Tibial nerve (tissue), 4 donors: ENCODE measurements around the gene MYOG.

Experiments used
- CTCF ChIP-seq, 5 experiments: fragments of 200-600 bp in 3 of 5; fragments of 450-650 bp in 2 of 5; sonication (generic) in 3 of 5; IDR thresholded peaks; one replicate each; pipeline ENCODE4 v1.5.1; 2016 to 2019; ENCODE audit warnings: antibody characterized with exemption in 5 of 5, mild to moderate bottlenecking in 3 of 5, moderate library complexity in 2 of 5
- EP300 ChIP-seq, 2 donors: sonication (generic); formaldehyde crosslinking; IDR thresholded peaks; one replicate each; pipeline ENCODE4 v1.6.1; 2017; ENCODE audit warnings: antibody characterized with exemption in 2 of 2, mild to moderate bottlenecking in 1 of 2
- POLR2A ChIP-seq, 2 donors: fragments of 450-650 bp; IDR thresholded peaks; one replicate each; pipeline ENCODE4 v1.6.1; 2017; ENCODE audit warnings: antibody characterized with exemption in 2 of 2, mild to moderate bottlenecking in 2 of 2, moderate library complexity in 2 of 2

- TF ChIP-seq CTCF (IDR thresholded peaks at IDR 0.05), result no peak
- TF ChIP-seq POLR2A (IDR thresholded peaks at IDR 0.05), result no peak
- no peak for TF ChIP-seq EP300 (IDR thresholded peaks at IDR 0.05)
Measured at GRCh38 chr1:203049576-203050180, 36.1 kb downstream of the MYOG start.
